ENCODE results near the gene ZDHHC24. TPM values are rescaled to one million over a fixed set of nuclear protein-coding genes. Genes with fewer than 3 reads are reported as not detected.
A peak's percentile ranks its signal among the peaks of the same experiment; 100 is the strongest.

ZDHHC24 gene
- total RNA-seq, 1 experiment from 2014 or later, result 26.9 TPM

DNA sequence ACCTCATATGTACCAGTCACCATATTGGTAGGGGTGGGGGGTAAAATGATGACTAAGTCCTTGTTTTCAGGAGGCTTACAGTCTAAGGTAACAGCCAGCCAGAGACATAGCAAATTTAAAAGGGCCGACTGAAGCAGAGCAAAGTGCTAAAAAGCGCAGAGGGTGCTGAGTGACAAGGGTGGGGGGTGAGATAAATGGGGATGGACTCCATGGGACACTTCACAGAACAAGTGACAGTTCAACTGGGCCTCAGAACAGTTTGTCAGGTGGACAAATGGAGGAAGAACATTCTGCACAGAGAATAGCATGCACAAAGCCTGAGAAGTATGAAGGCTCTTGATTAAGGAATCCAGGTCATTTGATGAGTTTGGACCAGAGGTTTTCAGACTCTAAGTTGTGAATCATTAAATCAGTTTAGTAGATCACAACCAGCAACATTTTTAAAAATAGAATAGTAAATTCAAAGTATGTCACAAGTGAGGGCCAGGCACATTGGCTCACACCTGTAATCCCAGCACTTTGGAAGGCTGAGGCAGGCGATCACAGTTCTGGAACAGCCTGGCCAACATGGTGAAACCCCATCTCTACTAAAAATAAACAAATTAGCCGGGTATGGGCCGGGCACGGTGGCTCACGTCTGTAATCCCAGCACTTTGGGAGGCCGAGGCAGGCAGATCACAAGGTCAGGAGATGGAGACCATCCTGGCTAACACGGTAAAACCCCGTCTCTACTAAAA lies 21.4 kb downstream of the ZDHHC24 start:
- intact Hi-C loops (cut with micrococcal nuclease; ENCODE audit: unreplicated experiment), result no loop called here
- no peak for TF ChIP-seq CTCF (IDR thresholded peaks at IDR 0.05; ENCODE audit: insufficient read depth in 1 of 2, low read depth in 1 of 2, low read length in 1 of 2, severe bottlenecking in 1 of 2, unreplicated experiment in 1 of 2)
- POLR2A ChIA-PET, result no interaction called here
- Mint-ChIP-seq H3K4me1 (ENCODE audit: low read depth, unreplicated experiment) (no peaks in the 10 kb centered on the region), H3K27ac (ENCODE audit: unreplicated experiment) (no peak overlapping the region), H3K9me3 (ENCODE audit: unreplicated experiment) (no peaks in the 10 kb centered on the region), H3K27me3 (ENCODE audit: insufficient read depth, unreplicated experiment) (no peaks in the 10 kb centered on the region), H3K4me3 (ENCODE audit: unreplicated experiment) (no peak overlapping the region), H3K36me3 (ENCODE audit: insufficient read depth, unreplicated experiment) (peaks cover 27% of the 10 kb centered on the region)
- CTCF ChIA-PET, result no interaction called here
- no peak for DNase-seq
- Histone ChIP-seq H3K4me3 (ENCODE audit: low read depth, low read length) (no peak overlapping the region), H3K36me3 (ENCODE audit: control insufficient read depth, insufficient read depth, low read length) (0 out of 2 replicates have a peak, but pooled peaks cover under 1% of the 10 kb centered on the region), H3K9me3 (no peaks in the 10 kb centered on the region; the same call in 1 of the 2 replicates), H3K4me1 (no peaks in the 10 kb centered on the region), H3K27me3 (replicated peaks; ENCODE audit: control insufficient read depth, insufficient read depth, low read length) (no peaks in the 10 kb centered on the region)
- BruUV-seq (replicated peaks), result no TSS peak

- ChIA-PET CTCF (no interaction called here), POLR2A (no interaction called here)
- H3K27me3 Mint-ChIP-seq (ENCODE audit: insufficient read depth, unreplicated experiment), result no peaks in the 10 kb centered on the region
- 0 out of 2 replicates have a peak, but pooled peaks cover 2% of the 10 kb centered on the region for H3K36me3 ChIP-seq (ENCODE audit: control insufficient read depth, insufficient read depth, low read length)
- no peaks in the 10 kb centered on the region for H3K4me1 Mint-ChIP-seq (ENCODE audit: low read depth, unreplicated experiment)
- intact Hi-C loops (cut with micrococcal nuclease; ENCODE audit: unreplicated experiment), result no loop called here
- H3K4me3 ChIP-seq (ENCODE audit: low read depth, low read length), result no peak overlapping the region
- no peak for DNase-seq
- H3K27ac Mint-ChIP-seq (ENCODE audit: unreplicated experiment), result no peak overlapping the region
- no TSS peak for BruUV-seq (replicated peaks)
- peaks cover 26% of the 10 kb centered on the region for H3K36me3 Mint-ChIP-seq (ENCODE audit: insufficient read depth, unreplicated experiment)
- TF ChIP-seq CTCF (IDR thresholded peaks at IDR 0.05; ENCODE audit: insufficient read depth in 1 of 2, low read depth in 1 of 2, low read length in 1 of 2, severe bottlenecking in 1 of 2, unreplicated experiment in 1 of 2), result no peak
- no peaks in the 10 kb centered on the region; the same call in 1 of the 2 replicates for H3K9me3 ChIP-seq
- no peak overlapping the region for H3K4me3 Mint-ChIP-seq (ENCODE audit: unreplicated experiment)
- H3K4me1 ChIP-seq, result no peaks in the 10 kb centered on the region
- H3K27me3 ChIP-seq (replicated peaks; ENCODE audit: control insufficient read depth, insufficient read depth, low read length), result no peaks in the 10 kb centered on the region
- no peaks in the 10 kb centered on the region for H3K9me3 Mint-ChIP-seq (ENCODE audit: unreplicated experiment)
These were observed 22.2 kb downstream of the ZDHHC24 start for GRCh38 chr11:66523611-66524010.

GRCh38 chr11:66510990-66511339 lies 34.9 kb downstream of the ZDHHC24 start:
- CTCF ChIA-PET, result interaction anchor here (0.6 to 1.1 kb wide), 3 partner anchors 19 to 168 kb away, joined by 3 to 6 read pairs (median 5); no protein-coding TSS in a partner anchor
- peaks cover 5% of the 10 kb centered on the region for H3K4me1 ChIP-seq
- TSS peak; percentile 62 for BruUV-seq (replicated peaks)
- H3K9me3 ChIP-seq, result no peaks in the 10 kb centered on the region
- Mint-ChIP-seq H3K9me3 (ENCODE audit: unreplicated experiment) (no peaks in the 10 kb centered on the region), H3K27ac (ENCODE audit: unreplicated experiment) (peak overlapping the region; percentile 93), H3K4me3 (ENCODE audit: unreplicated experiment) (peak overlapping the region; percentile 97), H3K36me3 (ENCODE audit: insufficient read depth, unreplicated experiment) (peaks cover 23% of the 10 kb centered on the region), H3K27me3 (ENCODE audit: insufficient read depth, unreplicated experiment) (no peaks in the 10 kb centered on the region), H3K4me1 (ENCODE audit: low read depth, unreplicated experiment) (peaks cover 8% of the 10 kb centered on the region)
- POLR2A ChIA-PET, result interaction anchor here (0.7 to 1.4 kb wide), 3 partner anchors 31 to 167 kb away, joined by 4 to 5 read pairs (median 4); partner anchors contain the start of genes DPP3 and PELI3
- no peak for DNase-seq
- no peak for TF ChIP-seq CTCF (IDR thresholded peaks at IDR 0.05; ENCODE audit: insufficient read depth in 1 of 2, low read depth in 1 of 2, low read length in 1 of 2, severe bottlenecking in 1 of 2, unreplicated experiment in 1 of 2)
- intact Hi-C loops (cut with micrococcal nuclease; ENCODE audit: unreplicated experiment), result loop anchor here (1.0 kb wide), 1 partner anchor 31 kb away; the partner anchor contains the start of gene DPP3
- H3K27me3 ChIP-seq (replicated peaks; ENCODE audit: control insufficient read depth, insufficient read depth, low read length), result no peaks in the 10 kb centered on the region
- H3K4me3 ChIP-seq (ENCODE audit: low read depth, low read length), result peak overlapping the region; percentile 52
- no peaks in the 10 kb centered on the region for H3K36me3 ChIP-seq (ENCODE audit: control insufficient read depth, insufficient read depth, low read length)

Measured in Caco-2 (cell line).